Right lobe of liver (tissue), 4 donors: ENCODE data around the gene CUBN.

ENCODE experiments used
- POLR2A ChIP-seq: fragments of 450-650 bp; IDR thresholded peaks from one replicate; pipeline ENCODE4 v1.6.1; 2017; ENCODE audit warnings: antibody characterized with exemption, mild to moderate bottlenecking
- TF ChIP-seq, protein P1 (sequence below), 4 donors: fragments of 200-600 bp in 3 of 4; fragments of 450-650 bp in 1 of 4; IDR thresholded peaks; one replicate each; pipeline versions ENCODE4 v1.5.1 to v1.8.0; 2016 to 2022; ENCODE audit warnings: antibody characterized with exemption in 4 of 4, mild to moderate bottlenecking in 2 of 4
- donor health status: DM: no; HTN: no; CAD: no.
- donor health status: DM: no; HTN: no; CAD: no.
- donor health status: DM: no; HTN: yes; CAD: no.

DNA sequence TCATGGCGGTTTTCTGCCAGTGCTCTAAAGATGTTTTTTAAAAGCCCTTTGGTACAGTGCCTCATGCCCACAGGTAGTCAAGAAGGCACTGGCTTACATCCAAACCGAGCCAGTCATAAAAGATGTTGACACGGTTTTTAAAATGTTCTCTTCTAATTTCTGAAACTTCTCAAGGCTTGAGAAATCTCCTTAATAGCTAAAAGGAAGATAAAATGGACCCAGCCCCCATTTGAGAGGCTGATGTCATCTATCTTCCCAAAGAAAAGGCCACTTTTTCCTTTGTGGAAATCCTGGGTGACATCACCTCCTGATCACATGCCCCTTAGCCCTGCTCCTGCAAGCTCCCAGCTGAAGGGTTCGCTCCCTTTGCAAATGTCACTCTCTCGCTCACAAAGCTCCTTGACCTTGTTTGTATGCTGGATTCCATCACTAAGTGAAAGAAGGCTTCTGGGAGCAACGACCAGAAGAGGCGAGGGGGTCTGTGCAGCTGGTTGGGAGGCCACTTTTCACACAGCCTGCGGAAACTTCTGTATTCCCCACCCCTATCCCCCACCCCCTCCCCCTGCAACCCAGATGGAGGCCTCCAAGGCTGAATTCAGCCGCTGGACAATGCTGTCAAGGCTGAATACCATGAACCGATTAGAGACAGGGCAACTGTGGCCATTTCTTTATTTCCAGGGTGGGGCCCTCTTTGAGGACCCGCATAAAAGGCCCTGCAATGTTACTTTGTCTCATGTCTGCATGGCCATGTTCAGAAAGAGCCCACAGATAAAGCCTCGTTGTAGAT is 122.8 kb downstream of the CUBN start:
- TF ChIP-seq, protein P1, sequence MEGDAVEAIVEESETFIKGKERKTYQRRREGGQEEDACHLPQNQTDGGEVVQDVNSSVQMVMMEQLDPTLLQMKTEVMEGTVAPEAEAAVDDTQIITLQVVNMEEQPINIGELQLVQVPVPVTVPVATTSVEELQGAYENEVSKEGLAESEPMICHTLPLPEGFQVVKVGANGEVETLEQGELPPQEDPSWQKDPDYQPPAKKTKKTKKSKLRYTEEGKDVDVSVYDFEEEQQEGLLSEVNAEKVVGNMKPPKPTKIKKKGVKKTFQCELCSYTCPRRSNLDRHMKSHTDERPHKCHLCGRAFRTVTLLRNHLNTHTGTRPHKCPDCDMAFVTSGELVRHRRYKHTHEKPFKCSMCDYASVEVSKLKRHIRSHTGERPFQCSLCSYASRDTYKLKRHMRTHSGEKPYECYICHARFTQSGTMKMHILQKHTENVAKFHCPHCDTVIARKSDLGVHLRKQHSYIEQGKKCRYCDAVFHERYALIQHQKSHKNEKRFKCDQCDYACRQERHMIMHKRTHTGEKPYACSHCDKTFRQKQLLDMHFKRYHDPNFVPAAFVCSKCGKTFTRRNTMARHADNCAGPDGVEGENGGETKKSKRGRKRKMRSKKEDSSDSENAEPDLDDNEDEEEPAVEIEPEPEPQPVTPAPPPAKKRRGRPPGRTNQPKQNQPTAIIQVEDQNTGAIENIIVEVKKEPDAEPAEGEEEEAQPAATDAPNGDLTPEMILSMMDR (IDR thresholded peaks at IDR 0.05), result no peak
- no peak for TF ChIP-seq POLR2A
